Astrocyte (in vitro differentiated cells and primary cell): ENCODE results near the gene OAS3. TPM values are rescaled to one million over a fixed set of nuclear protein-coding genes. Genes with fewer than 3 reads are reported as not detected.

ENCODE experiments used
- DNase-seq: peaks from one replicate; pipeline ENCODE4 v3.0.0-alpha.2; 2010; ENCODE audit warnings: low read depth
- FAIRE-seq: peaks from 2 replicates; lab custom pipeline; 2011; peaks lifted over from hg19 to GRCh38; lab: Jason Lieb, UNC
- H2AFZ ChIP-seq: 2 replicates; pipeline ENCODE4 v1.6.0; 2012; ENCODE audit warnings: low read depth, low read length, inconsistent platforms
- H3K27ac ChIP-seq: 2 replicates; pipeline ENCODE4 v1.5.1; 2011; ENCODE audit warnings: low read depth, low read length, inconsistent platforms
- H3K27me3 ChIP-seq: 2 replicates; pipeline ENCODE4 v1.6.0; 2011; ENCODE audit warnings: low read length, inconsistent platforms; ENCODE audit not compliant: insufficient read depth
- H3K36me3 ChIP-seq: 2 replicates; pipeline ENCODE4 v1.5.1; 2011; ENCODE audit warnings: low read length, inconsistent platforms; ENCODE audit not compliant: insufficient read depth
- H3K4me1 ChIP-seq: 2 replicates; pipeline ENCODE4 v1.5.1; 2011; ENCODE audit warnings: low read length, inconsistent platforms; ENCODE audit not compliant: insufficient read depth
- H3K4me2 ChIP-seq: 2 replicates; pipeline ENCODE4 v1.6.0; 2012; ENCODE audit warnings: low read length, inconsistent platforms
- H3K4me3 ChIP-seq: 2 replicates; pipeline ENCODE4 v1.5.1; 2011; ENCODE audit warnings: low read depth, mild to moderate bottlenecking, low read length, inconsistent platforms; ENCODE audit not compliant: insufficient read depth
- H3K79me2 ChIP-seq: 2 replicates; pipeline ENCODE4 v1.6.0; 2012; ENCODE audit warnings: mild to moderate bottlenecking, low read length, inconsistent platforms; ENCODE audit not compliant: insufficient read depth
- H3K9ac ChIP-seq: 2 replicates; pipeline ENCODE4 v1.6.0; 2012; ENCODE audit warnings: mild to moderate bottlenecking, low read length, inconsistent platforms
- H3K9me3 ChIP-seq: 2 replicates; pipeline ENCODE4 v1.5.1; 2012; ENCODE audit warnings: low read depth, mild to moderate bottlenecking, low read length, inconsistent platforms; ENCODE audit not compliant: insufficient read depth
- H4K20me1 ChIP-seq: 2 replicates; pipeline ENCODE4 v1.6.0; 2012; ENCODE audit warnings: low read length, inconsistent platforms; ENCODE audit not compliant: insufficient read depth
- H3K27ac Mint-ChIP-seq: one replicate; pipeline ENCODE4 v1.8.0; 2021; ENCODE audit warnings: mild to moderate bottlenecking, mixed read lengths; ENCODE audit not compliant: unreplicated experiment
- H3K27me3 Mint-ChIP-seq: one replicate; pipeline ENCODE4 v1.8.0; 2021; ENCODE audit warnings: low read depth, mixed read lengths; ENCODE audit not compliant: unreplicated experiment
- H3K36me3 Mint-ChIP-seq: one replicate; pipeline ENCODE4 v1.8.0; 2021; ENCODE audit warnings: low read depth, mixed read lengths; ENCODE audit not compliant: unreplicated experiment
- H3K4me1 Mint-ChIP-seq: one replicate; pipeline ENCODE4 v1.8.0; 2021; ENCODE audit warnings: low read depth, mixed read lengths; ENCODE audit not compliant: unreplicated experiment
- H3K4me3 Mint-ChIP-seq: one replicate; pipeline ENCODE4 v1.8.0; 2021; ENCODE audit warnings: mild to moderate bottlenecking, moderate library complexity, mixed read lengths; ENCODE audit not compliant: unreplicated experiment
- H3K9me3 Mint-ChIP-seq: one replicate; pipeline ENCODE4 v1.8.0; 2021; ENCODE audit warnings: mild to moderate bottlenecking, mixed read lengths; ENCODE audit not compliant: unreplicated experiment
- EZH2 ChIP-seq: IDR thresholded peaks from 2 replicates; pipeline ENCODE4 v1.6.1; 2012; ENCODE audit warnings: mild to moderate bottlenecking, low read length, inconsistent platforms; ENCODE audit not compliant: insufficient read depth
- total RNA-seq: library from RNA; stranded (reverse); gene quantifications from 2 replicates; pipeline ENCODE4 v1.2.1, GENCODE V29; 2021
- TF ChIP-seq, protein P1 (sequence below): IDR thresholded peaks from 2 replicates; pipeline ENCODE4 v1.5.1; 2011; ENCODE audit warnings: low read depth, mild to moderate bottlenecking, inconsistent platforms, low read length, moderate library complexity; ENCODE audit not compliant: insufficient read depth

The OAS3 gene
- total RNA-seq, 1 donor from 2014 or later, result 33.8 TPM

DNA sequence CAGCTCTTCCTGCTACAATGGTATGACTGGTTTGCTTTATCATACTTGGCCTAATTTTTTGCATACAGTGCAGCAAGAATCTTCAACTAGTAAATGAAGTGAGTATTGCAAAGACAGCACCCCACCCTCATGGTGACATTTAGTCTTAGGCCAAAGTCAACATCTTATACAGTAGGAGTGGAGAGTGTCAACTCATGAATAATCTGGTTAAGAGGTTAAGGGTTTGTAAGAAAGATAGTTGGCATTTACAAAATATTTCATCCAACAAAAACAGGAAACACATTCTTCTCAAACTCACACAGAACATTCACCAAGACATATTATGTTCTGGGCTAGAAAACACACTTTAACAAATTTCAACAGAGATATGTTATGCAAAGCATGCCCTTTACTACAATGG is 33.7 kb upstream of the OAS3 start:
- no peak overlapping the region for H3K4me2 ChIP-seq
- no peak overlapping the region for H2AFZ ChIP-seq
- FAIRE-seq (no peak), DNase-seq (peak; percentile 49)
- H3K36me3 ChIP-seq, result no peaks in the 10 kb centered on the region
- no peak for TF ChIP-seq EZH2
- TF ChIP-seq, protein P1, sequence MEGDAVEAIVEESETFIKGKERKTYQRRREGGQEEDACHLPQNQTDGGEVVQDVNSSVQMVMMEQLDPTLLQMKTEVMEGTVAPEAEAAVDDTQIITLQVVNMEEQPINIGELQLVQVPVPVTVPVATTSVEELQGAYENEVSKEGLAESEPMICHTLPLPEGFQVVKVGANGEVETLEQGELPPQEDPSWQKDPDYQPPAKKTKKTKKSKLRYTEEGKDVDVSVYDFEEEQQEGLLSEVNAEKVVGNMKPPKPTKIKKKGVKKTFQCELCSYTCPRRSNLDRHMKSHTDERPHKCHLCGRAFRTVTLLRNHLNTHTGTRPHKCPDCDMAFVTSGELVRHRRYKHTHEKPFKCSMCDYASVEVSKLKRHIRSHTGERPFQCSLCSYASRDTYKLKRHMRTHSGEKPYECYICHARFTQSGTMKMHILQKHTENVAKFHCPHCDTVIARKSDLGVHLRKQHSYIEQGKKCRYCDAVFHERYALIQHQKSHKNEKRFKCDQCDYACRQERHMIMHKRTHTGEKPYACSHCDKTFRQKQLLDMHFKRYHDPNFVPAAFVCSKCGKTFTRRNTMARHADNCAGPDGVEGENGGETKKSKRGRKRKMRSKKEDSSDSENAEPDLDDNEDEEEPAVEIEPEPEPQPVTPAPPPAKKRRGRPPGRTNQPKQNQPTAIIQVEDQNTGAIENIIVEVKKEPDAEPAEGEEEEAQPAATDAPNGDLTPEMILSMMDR, result no peak
- H4K20me1 ChIP-seq, result no peaks in the 10 kb centered on the region
- H3K27ac Mint-ChIP-seq, result no peak overlapping the region
- H3K27ac ChIP-seq, result no peak overlapping the region
- no peaks in the 10 kb centered on the region for H3K9me3 ChIP-seq
- no peaks in the 10 kb centered on the region for H3K4me1 ChIP-seq
- peaks cover 13% of the 10 kb centered on the region for H3K36me3 Mint-ChIP-seq
- H3K9me3 Mint-ChIP-seq, result peaks cover 7% of the 10 kb centered on the region
- H3K27me3 Mint-ChIP-seq, result peaks cover 2% of the 10 kb centered on the region
- H3K9ac ChIP-seq, result no peak overlapping the region
- H3K4me3 ChIP-seq, result no peak overlapping the region
- no peaks in the 10 kb centered on the region for H3K79me2 ChIP-seq
- H3K27me3 ChIP-seq, result peaks cover 10% of the 10 kb centered on the region
- H3K4me1 Mint-ChIP-seq, result peaks cover 10% of the 10 kb centered on the region
- H3K4me3 Mint-ChIP-seq, result no peak overlapping the region

DNA sequence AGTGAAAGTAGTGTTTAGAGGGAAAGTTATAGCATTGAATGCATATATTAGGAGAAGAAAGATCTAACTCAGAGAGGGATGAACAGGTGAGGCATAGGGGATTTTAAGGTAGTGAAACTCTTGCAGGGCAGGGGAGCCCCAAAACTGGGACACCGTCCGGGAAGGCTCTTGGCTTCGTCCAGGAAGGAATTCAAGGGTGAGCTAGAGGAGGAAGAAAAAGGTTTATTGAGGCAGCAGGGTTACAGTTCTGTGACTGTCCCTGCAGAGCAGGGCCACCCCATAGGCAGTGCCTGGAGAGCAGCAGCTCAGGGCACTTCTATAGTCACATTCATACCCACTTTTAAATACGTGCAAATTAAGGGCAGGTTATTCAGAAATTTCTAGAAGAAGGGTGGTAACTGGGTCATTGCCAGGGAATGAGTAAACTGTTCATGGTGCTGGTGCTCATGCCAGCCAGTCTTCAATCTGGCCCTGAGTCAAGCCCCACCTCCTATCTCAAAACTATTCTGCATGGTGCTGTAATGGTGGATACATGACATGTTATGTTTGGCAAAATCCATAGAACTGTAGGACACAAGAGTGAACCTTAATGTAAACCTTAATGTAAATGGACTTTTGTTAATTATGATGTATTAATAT is 32.7 kb upstream of the OAS3 start:
- Mint-ChIP-seq H3K27ac (no peak overlapping the region), H3K9me3 (peaks cover 10% of the 10 kb centered on the region), H3K4me1 (peaks cover 10% of the 10 kb centered on the region), H3K36me3 (peaks cover 21% of the 10 kb centered on the region), H3K4me3 (no peak overlapping the region), H3K27me3 (peaks cover 2% of the 10 kb centered on the region)
- Histone ChIP-seq H3K79me2 (no peaks in the 10 kb centered on the region), H3K36me3 (no peaks in the 10 kb centered on the region), H2AFZ (no peak overlapping the region), H3K9me3 (no peaks in the 10 kb centered on the region), H3K9ac (no peak overlapping the region), H3K4me1 (no peaks in the 10 kb centered on the region), H4K20me1 (no peaks in the 10 kb centered on the region), H3K27me3 (peaks cover 10% of the 10 kb centered on the region), H3K27ac (no peak overlapping the region), H3K4me2 (no peak overlapping the region), H3K4me3 (no peak overlapping the region)
- DNase-seq (no peak), FAIRE-seq (no peak)
- TF ChIP-seq EZH2, result no peak
- TF ChIP-seq, protein P1, result no peak

DNA sequence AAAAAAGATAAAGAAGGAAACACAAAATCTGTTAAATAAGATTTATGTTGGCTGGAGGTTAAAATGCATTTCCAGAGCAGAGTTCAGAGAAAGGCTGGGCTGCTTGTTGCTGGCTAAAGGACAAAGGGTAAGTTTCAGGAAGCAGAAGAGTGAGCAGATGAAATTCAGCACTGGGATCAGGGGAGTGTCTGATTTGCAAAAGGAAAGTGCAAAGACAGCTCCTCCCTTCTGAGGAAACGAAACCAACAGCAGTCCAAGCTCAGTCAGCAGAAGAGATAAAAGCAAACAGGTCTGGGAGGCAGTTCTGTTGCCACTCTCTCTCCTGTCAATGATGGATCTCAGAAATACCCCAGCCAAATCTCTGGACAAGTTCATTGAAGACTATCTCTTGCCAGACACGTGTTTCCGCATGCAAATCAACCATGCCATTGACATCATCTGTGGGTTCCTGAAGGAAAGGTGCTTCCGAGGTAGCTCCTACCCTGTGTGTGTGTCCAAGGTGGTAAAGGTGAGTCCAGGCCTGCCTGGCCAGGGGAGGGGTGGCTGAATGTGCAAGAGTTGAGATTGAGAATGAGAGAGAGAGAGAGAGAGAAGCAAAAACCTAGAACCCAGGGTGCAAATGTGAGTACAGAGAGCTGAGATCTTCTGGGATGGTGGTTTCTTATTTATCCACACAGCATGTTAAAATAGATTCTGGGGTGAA is 31.4 kb upstream of the OAS3 start, which contains the start of gene OAS1:
Gene OAS1, plus strand, starts transcription at position 251 of the 703 bp plus-strand sequence. Its CDS starts 78 bp downstream, at position 329.
- DNase-seq (peak; percentile 15), FAIRE-seq (no peak)
- no peaks in the 10 kb centered on the region for H3K9me3 ChIP-seq
- no peaks in the 10 kb centered on the region for H3K4me1 ChIP-seq
- peaks cover 10% of the 10 kb centered on the region for H3K27me3 ChIP-seq
- peaks cover 33% of the 10 kb centered on the region for H3K36me3 Mint-ChIP-seq
- H3K27me3 Mint-ChIP-seq, result peaks cover 2% of the 10 kb centered on the region
- no peak within 1 kb of the TSS for H3K27ac ChIP-seq
- H3K79me2 ChIP-seq, result no peaks in the 10 kb centered on the region
- H3K4me3 ChIP-seq, result no peak within 1 kb of the TSS
- H3K36me3 ChIP-seq, result no peaks in the 10 kb centered on the region
- H3K4me3 Mint-ChIP-seq, result peak within 1 kb of the TSS; percentile 99
- H3K9ac ChIP-seq, result no peak within 1 kb of the TSS
- peak within 1 kb of the TSS; percentile 70 for H3K4me2 ChIP-seq
- no peak within 1 kb of the TSS for H2AFZ ChIP-seq
- TF ChIP-seq, protein P1, result no peak
- TF ChIP-seq EZH2, result no peak
- peaks cover 11% of the 10 kb centered on the region for H3K4me1 Mint-ChIP-seq
- H3K9me3 Mint-ChIP-seq, result peaks cover 17% of the 10 kb centered on the region
- peak within 1 kb of the TSS; percentile 94 for H3K27ac Mint-ChIP-seq
- H4K20me1 ChIP-seq, result no peaks in the 10 kb centered on the region
